ENCODE measurements around the gene METTL17. TPM values are rescaled to one million over a fixed set of nuclear protein-coding genes. Genes with fewer than 3 reads are reported as not detected.

The METTL17 gene
- total and polyA plus RNA-seq, 2 of the 13 experiments (the other 11 are each of a cell fraction or from before 2014, with no cell fraction given), result 122 to 199 TPM

- TF ChIP-seq ZNF232 (CRISPR knock-in tag; IDR thresholded peaks at IDR 0.05; ENCODE audit: borderline replicate concordance) (no peak), ZNF280B (CRISPR knock-in tag; IDR thresholded peaks at IDR 0.05; ENCODE audit: borderline replicate concordance) (no peak), THYN1 (CRISPR knock-in tag; IDR thresholded peaks at IDR 0.05; ENCODE audit: borderline replicate concordance, low read depth) (no peak), RCOR2 (CRISPR knock-in tag; IDR thresholded peaks at IDR 0.05) (no peak), TEAD3 (CRISPR knock-in tag; optimal IDR thresholded peaks at IDR 0.05; ENCODE audit: borderline replicate concordance) (no peak), NONO (IDR thresholded peaks at IDR 0.05) (no peak), NONO (CRISPR knock-in tag; conservative IDR thresholded peaks at IDR 0.05) (no peak), MAZ (IDR thresholded peaks at IDR 0.05; ENCODE audit: borderline replicate concordance, low read depth, low read length) (no peak), MAZ (CRISPR knock-in tag; IDR thresholded peaks at IDR 0.05; ENCODE audit: low read depth) (peak; percentile 63; the same call in 1 of the 2 replicates), ZNF44 (CRISPR knock-in tag; IDR thresholded peaks at IDR 0.05) (no peak), SNAPC5 (CRISPR knock-in tag; IDR thresholded peaks at IDR 0.05; ENCODE audit: borderline replicate concordance) (no peak), KDM5B (CRISPR knock-in tag; IDR thresholded peaks at IDR 0.05; ENCODE audit: borderline replicate concordance) (no peak), ZNF281 (CRISPR knock-in tag; IDR thresholded peaks at IDR 0.05; ENCODE audit: borderline replicate concordance) (peak; percentile 33; the same call in 1 of the 2 replicates), THAP9 (CRISPR knock-in tag; IDR thresholded peaks at IDR 0.05; ENCODE audit: borderline replicate concordance) (no peak), ZNF800 (CRISPR knock-in tag; IDR thresholded peaks at IDR 0.05) (no peak), RARG (CRISPR knock-in tag; IDR thresholded peaks at IDR 0.05; ENCODE audit: low read depth) (no peak), MYPOP (CRISPR knock-in tag; IDR thresholded peaks at IDR 0.05) (no peak; the same call in 1 of the 2 replicates), ZNF34 (CRISPR knock-in tag; IDR thresholded peaks at IDR 0.05; ENCODE audit: borderline replicate concordance) (no peak), POLR2A (IDR thresholded peaks at IDR 0.05; ENCODE audit: insufficient read depth in 1 of 2, low read depth in 2 of 2, low read length in 2 of 2) (0 out of 4 replicates have a peak, but pooled peaks of 1 of the 2 experiments have one; percentile 9)
Measured at GRCh38 chr14:20971705-20972021, 18.1 kb upstream of the METTL17 start (continued).

Measured in HepG2 (cell line).